ENCODE results near the gene ZFAND4.
"Not testable (repeated sequence)": the region's sequence is repeated elsewhere in the genome, so short reads cannot be mapped to it uniquely, and the experiment has no call there.

ZFAND4 gene

GRCh38 chr10:45594276-45595157 is 78.1 kb downstream of the ZFAND4 start:
- peak; percentile 48 for DNase-seq (ENCODE audit: low read depth, low spot score)

GRCh38 chr10:45593938-45594275 is 78.7 kb downstream of the ZFAND4 start:
- no peak for DNase-seq (ENCODE audit: low read depth, low spot score)
- H3K27ac ChIP-seq: no peak overlapping the region

More at GRCh38 chr10:45594276-45595157, 78.1 kb downstream of the ZFAND4 start:
- H3K27ac ChIP-seq: peak overlapping the region; percentile 18

GRCh38 chr10:45592926-45593325 is 79.6 kb downstream of the ZFAND4 start:
- no peak for DNase-seq (ENCODE audit: low read depth, low spot score)
- no peak overlapping the region for H3K27ac ChIP-seq

GRCh38 chr10:45592432-45592831 is 80.1 kb downstream of the ZFAND4 start:
- no peak for DNase-seq (ENCODE audit: low read depth, low spot score)
- no peak overlapping the region for H3K27ac ChIP-seq

- H3K27ac ChIP-seq: no peak overlapping the region
- DNase-seq (ENCODE audit: low read depth, low spot score): no peak
These were observed 81.3 kb downstream of the ZFAND4 start for GRCh38 chr10:45591280-45591679.

- no peak for DNase-seq (ENCODE audit: low read depth, low spot score)
- no peak overlapping the region for H3K27ac ChIP-seq
These were observed 82.7 kb downstream of the ZFAND4 start for GRCh38 chr10:45589868-45590267.

- DNase-seq (ENCODE audit: low read depth, low spot score): no peak
- H3K27ac ChIP-seq: no peak overlapping the region
These were observed 83.6 kb downstream of the ZFAND4 start for GRCh38 chr10:45589009-45589408.

GRCh38 chr10:45586028-45586824 is 86.3 kb downstream of the ZFAND4 start:
- no peak overlapping the region for H3K27ac ChIP-seq
- DNase-seq (ENCODE audit: low read depth, low spot score): no peak

- no peak for DNase-seq (ENCODE audit: low read depth, low spot score)
- no peak overlapping the region for H3K27ac ChIP-seq
These were observed 87.4 kb downstream of the ZFAND4 start for GRCh38 chr10:45585131-45585530.

- DNase-seq (ENCODE audit: low read depth, low spot score): no peak
- no peak overlapping the region for H3K27ac ChIP-seq
These were observed 90.2 kb downstream of the ZFAND4 start for GRCh38 chr10:45582386-45582781.

GRCh38 chr10:45581582-45582385 is 90.8 kb downstream of the ZFAND4 start:
- DNase-seq (ENCODE audit: low read depth, low spot score): no peak

GRCh38 chr10:45581216-45581549 is 91.4 kb downstream of the ZFAND4 start:
- no peak overlapping the region for H3K27ac ChIP-seq
- no peak for DNase-seq (ENCODE audit: low read depth, low spot score)

More at GRCh38 chr10:45581582-45582385, 90.8 kb downstream of the ZFAND4 start:
- no peak overlapping the region for H3K27ac ChIP-seq

GRCh38 chr10:45580371-45581215 is 92.0 kb downstream of the ZFAND4 start:
- DNase-seq (ENCODE audit: low read depth, low spot score): no peak
- no peak overlapping the region for H3K27ac ChIP-seq

GRCh38 chr10:45578384-45578971 is 94.1 kb downstream of the ZFAND4 start:
- H3K27ac ChIP-seq: no peak overlapping the region
- no peak for DNase-seq (ENCODE audit: low read depth, low spot score)

- no peak for DNase-seq (ENCODE audit: low read depth, low spot score)
These were observed 96.5 kb downstream of the ZFAND4 start for GRCh38 chr10:45575966-45576597.

GRCh38 chr10:45575032-45575761 is 97.4 kb downstream of the ZFAND4 start:
- H3K27ac ChIP-seq; DNase-seq (ENCODE audit: low read depth, low spot score): not testable (repeated sequence)

More at GRCh38 chr10:45575966-45576597, 96.5 kb downstream of the ZFAND4 start:
- no peak overlapping the region for H3K27ac ChIP-seq

GRCh38 chr10:45569471-45569870 is 103.1 kb downstream of the ZFAND4 start:
- no peak overlapping the region for H3K27ac ChIP-seq
- no peak for DNase-seq (ENCODE audit: low read depth, low spot score)

- DNase-seq (ENCODE audit: low read depth, low spot score): no peak
- H3K27ac ChIP-seq: no peak overlapping the region
These were observed 106.2 kb downstream of the ZFAND4 start for GRCh38 chr10:45566415-45566814.

Data from epithelial cell of prostate (primary cell).